GM21447 (cell line): Measurements from ENCODE around the gene EIF3K.

Experiments
- ATAC-seq: cut with Tn5 transposase; IDR thresholded peaks from one replicate; pipeline ENCODE4 v1.9.1; 2021; ENCODE audit not compliant: unreplicated experiment

EIF3K gene

GRCh38 chr19:38683393-38684077 is 64.5 kb downstream of the EIF3K start:
- no peak for ATAC-seq

GRCh38 chr19:38684078-38684861 is 65.3 kb downstream of the EIF3K start:
- ATAC-seq, result no peak

- ATAC-seq, result no peak
Measured at GRCh38 chr19:38684862-38685665, 66.1 kb downstream of the EIF3K start.

- no peak for ATAC-seq
Measured at GRCh38 chr19:38685666-38686529, 66.9 kb downstream of the EIF3K start.

- no peak for ATAC-seq
Measured at GRCh38 chr19:38686530-38686888, 67.5 kb downstream of the EIF3K start.
